OCI-M1 (cell line): ENCODE data around the gene LOXL3.

ENCODE experiments used
- DNase-seq: peaks from one replicate; lab custom pipeline; 2025; lab: John Stamatoyannopoulos, UW

Gene LOXL3

GRCh38 chr2:74528600-74529356 lies 25.0 kb downstream of the LOXL3 start:
- peak; percentile 58 for DNase-seq

GRCh38 chr2:74527741-74528140 lies 26.0 kb downstream of the LOXL3 start:
- no peak for DNase-seq

- DNase-seq: no peak
Observed at GRCh38 chr2:74526649-74527230, 27.0 kb downstream of the LOXL3 start.

- DNase-seq: peak; percentile 51
Observed at GRCh38 chr2:74525717-74526648, 27.8 kb downstream of the LOXL3 start, which contains the start of gene DQX1. DQX1 (minus strand) TSS chr2:74526231; CDS start chr2:74525729, 502 bp downstream.

GRCh38 chr2:74524955-74525716 lies 28.6 kb downstream of the LOXL3 start:
- no peak for DNase-seq

GRCh38 chr2:74524005-74524404 lies 29.7 kb downstream of the LOXL3 start:
- no peak for DNase-seq

- DNase-seq: no peak
Observed at GRCh38 chr2:74522516-74522915, 31.2 kb downstream of the LOXL3 start.

- DNase-seq: no peak
Observed at GRCh38 chr2:74516650-74517049, 37.1 kb downstream of the LOXL3 start.

GRCh38 chr2:74515981-74516633 lies 37.6 kb downstream of the LOXL3 start:
- no peak for DNase-seq

GRCh38 chr2:74515271-74515980 lies 38.3 kb downstream of the LOXL3 start:
- DNase-seq: no peak

- no peak for DNase-seq
Observed at GRCh38 chr2:74514368-74515270, 39.1 kb downstream of the LOXL3 start, which contains the start of gene TLX2. TLX2 (plus strand) TSS chr2:74514450; CDS start chr2:74514807, 357 bp downstream.

- no peak for DNase-seq
Observed at GRCh38 chr2:74513605-74514367, 40.0 kb downstream of the LOXL3 start.

GRCh38 chr2:74512744-74513604 lies 40.8 kb downstream of the LOXL3 start:
- no peak for DNase-seq

- no peak for DNase-seq
Observed at GRCh38 chr2:74511104-74511989, 42.4 kb downstream of the LOXL3 start.

- no peak for DNase-seq
Observed at GRCh38 chr2:74510272-74510671, 43.5 kb downstream of the LOXL3 start.

- no peak for DNase-seq
Observed at GRCh38 chr2:74507926-74508520, 45.7 kb downstream of the LOXL3 start.
